Measurements from ENCODE around the gene FAM222A. TPM values are rescaled to one million over a fixed set of nuclear protein-coding genes. Genes with fewer than 3 reads are reported as not detected.

Gene FAM222A
- polyA plus RNA-seq, 3 donors = 0.09 TPM; not detected in 2

DNA sequence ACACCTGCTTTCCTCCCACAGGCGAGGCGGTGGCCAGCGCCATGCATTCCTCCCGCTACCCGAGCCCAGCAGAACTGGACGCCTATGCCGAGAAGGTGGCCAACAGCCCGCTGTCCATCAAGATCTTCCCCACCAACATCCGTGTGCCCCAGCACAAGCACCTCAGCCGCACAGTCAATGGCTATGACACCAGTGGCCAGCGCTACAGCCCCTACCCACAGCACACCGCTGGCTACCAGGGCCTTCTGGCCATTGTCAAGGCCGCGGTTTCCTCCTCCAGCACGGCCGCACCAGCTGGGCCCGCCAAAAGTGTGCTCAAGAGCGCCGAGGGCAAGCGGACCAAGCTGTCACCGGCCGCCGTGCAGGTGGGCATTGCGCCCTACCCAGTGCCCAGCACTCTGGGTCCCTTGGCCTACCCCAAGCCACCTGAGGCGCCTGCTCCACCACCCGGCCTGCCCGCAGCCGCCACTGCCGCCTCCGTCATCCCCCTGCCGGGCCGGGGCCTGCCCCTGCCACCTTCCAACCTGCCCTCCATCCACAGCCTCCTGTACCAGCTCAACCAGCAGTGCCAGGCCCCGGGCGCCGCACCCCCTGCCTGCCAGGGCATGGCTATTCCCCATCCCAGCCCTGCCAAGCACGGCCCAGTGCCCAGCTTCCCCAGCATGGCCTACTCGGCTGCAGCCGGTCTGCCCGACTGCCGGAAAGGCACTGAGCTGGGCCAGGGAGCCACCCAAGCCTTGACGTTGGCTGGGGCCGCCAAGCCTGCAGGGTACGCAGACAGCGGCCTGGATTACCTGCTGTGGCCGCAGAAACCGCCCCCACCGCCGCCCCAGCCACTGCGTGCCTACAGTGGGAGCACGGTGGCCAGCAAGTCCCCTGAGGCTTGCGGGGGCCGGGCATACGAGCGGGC is 54.6 kb downstream of the FAM222A start:
- no peak overlapping the region for H3K4me3 Mint-ChIP-seq
- peaks cover 4% of the 10 kb centered on the region for H3K4me1 Mint-ChIP-seq
- Histone ChIP-seq H3K4me1 (ENCODE audit: control insufficient read depth in 1 of 2, insufficient read depth in 2 of 2, low read length in 2 of 2) (no peaks in the 10 kb centered on the region), H3K79me2 (ENCODE audit: insufficient read depth, low read length) (no peaks in the 10 kb centered on the region), H4K20me1 (ENCODE audit: insufficient read depth, low read length) (no peaks in the 10 kb centered on the region), H3K36me3 (replicated peaks in 1 of 2; ENCODE audit: control insufficient read depth in 1 of 2, insufficient read depth in 2 of 2, low read length in 2 of 2) (no peaks in the 10 kb centered on the region), H3K4me3 (replicated peaks in 1 of 3; ENCODE audit: low read depth in 2 of 3, low read length in 3 of 3) (no peak overlapping the region), H3K9me3 (replicated peaks in 1 of 2; ENCODE audit: control insufficient read depth in 1 of 2, insufficient read depth in 1 of 2, low read length in 2 of 2) (peaks cover 7 to 10% of the 10 kb centered on the region in 2 donors), H3K27me3 (ENCODE audit: control insufficient read depth in 2 of 2, insufficient read depth in 2 of 2, low read length in 2 of 2) (no peaks in the 10 kb centered on the region), H2AFZ (ENCODE audit: insufficient read depth, low read depth, low read length, poor library complexity, severe bottlenecking) (no peak overlapping the region), H3K4me2 (replicated peaks; ENCODE audit: extremely low read depth, low read length, poor library complexity, severe bottlenecking) (no peak overlapping the region), H3K9ac (ENCODE audit: insufficient read depth, low read length, poor library complexity, severe bottlenecking) (no peak overlapping the region), H3K27ac (ENCODE audit: low read depth in 1 of 2, low read length in 2 of 2) (no peak overlapping the region)
- peaks cover 3 to 14% (median 10%) of the 10 kb centered on the region in 7 donors for H3K9me3 Mint-ChIP-seq
- DNase-seq = no peak
- H3K27ac Mint-ChIP-seq = no peak overlapping the region
- H3K27me3 Mint-ChIP-seq (ENCODE audit: low read depth in 3 of 3) = peaks cover 0 to 5% (median 2%) of the 10 kb centered on the region in 3 donors
- 97% methylated on average over 50 of the region's 54 CpGs for WGBS (ENCODE audit: insufficient coverage)
- H3K36me3 Mint-ChIP-seq = peaks cover 0 to 6% of the 10 kb centered on the region in 2 donors
- intact Hi-C loops (cut with micrococcal nuclease) = no loop called here
- TF ChIP-seq, protein P1, sequence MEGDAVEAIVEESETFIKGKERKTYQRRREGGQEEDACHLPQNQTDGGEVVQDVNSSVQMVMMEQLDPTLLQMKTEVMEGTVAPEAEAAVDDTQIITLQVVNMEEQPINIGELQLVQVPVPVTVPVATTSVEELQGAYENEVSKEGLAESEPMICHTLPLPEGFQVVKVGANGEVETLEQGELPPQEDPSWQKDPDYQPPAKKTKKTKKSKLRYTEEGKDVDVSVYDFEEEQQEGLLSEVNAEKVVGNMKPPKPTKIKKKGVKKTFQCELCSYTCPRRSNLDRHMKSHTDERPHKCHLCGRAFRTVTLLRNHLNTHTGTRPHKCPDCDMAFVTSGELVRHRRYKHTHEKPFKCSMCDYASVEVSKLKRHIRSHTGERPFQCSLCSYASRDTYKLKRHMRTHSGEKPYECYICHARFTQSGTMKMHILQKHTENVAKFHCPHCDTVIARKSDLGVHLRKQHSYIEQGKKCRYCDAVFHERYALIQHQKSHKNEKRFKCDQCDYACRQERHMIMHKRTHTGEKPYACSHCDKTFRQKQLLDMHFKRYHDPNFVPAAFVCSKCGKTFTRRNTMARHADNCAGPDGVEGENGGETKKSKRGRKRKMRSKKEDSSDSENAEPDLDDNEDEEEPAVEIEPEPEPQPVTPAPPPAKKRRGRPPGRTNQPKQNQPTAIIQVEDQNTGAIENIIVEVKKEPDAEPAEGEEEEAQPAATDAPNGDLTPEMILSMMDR (IDR thresholded peaks at IDR 0.05) = no peak

DNA sequence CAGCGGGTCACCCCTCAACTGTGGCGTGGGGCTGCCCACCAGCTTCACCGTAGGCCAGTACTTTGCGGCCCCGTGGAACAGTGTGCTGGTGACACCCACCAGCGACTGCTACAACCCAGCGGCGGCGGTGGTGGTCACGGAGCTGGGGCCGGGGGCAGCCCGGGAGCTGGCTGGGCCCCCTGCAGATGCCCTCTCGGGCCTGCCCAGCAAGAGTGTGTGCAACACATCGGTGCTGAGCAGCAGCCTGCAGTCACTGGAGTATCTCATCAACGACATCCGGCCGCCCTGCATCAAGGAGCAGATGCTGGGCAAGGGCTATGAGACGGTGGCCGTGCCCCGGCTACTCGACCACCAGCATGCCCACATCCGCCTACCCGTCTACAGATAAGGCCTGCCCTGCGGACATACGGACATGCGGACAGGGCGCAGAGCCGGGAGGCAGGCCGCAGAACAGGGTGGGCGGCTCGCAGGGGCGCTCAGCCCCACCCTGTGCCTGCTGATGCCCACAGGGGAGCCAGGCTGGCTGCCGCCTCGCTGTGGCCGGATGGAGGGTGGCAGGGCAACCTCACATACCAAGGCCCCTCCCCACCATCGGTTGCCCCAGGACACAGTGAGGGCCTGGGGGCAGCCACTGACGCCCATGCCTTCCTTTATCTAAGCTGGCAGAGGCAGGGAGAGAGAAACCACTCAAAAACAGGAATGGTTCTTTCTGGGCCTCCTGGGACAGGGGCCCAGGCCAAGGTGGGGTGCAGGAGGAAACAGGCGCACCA is 55.5 kb downstream of the FAM222A start:
- Histone ChIP-seq H3K4me2 (replicated peaks; ENCODE audit: extremely low read depth, low read length, poor library complexity, severe bottlenecking) (no peak overlapping the region), H3K9me3 (replicated peaks in 1 of 2; ENCODE audit: control insufficient read depth in 1 of 2, insufficient read depth in 1 of 2, low read length in 2 of 2) (peaks cover 0 to 1% of the 10 kb centered on the region in 2 donors), H2AFZ (ENCODE audit: insufficient read depth, low read depth, low read length, poor library complexity, severe bottlenecking) (no peak overlapping the region), H3K27me3 (ENCODE audit: control insufficient read depth in 2 of 2, insufficient read depth in 2 of 2, low read length in 2 of 2) (no peaks in the 10 kb centered on the region), H3K9ac (ENCODE audit: insufficient read depth, low read length, poor library complexity, severe bottlenecking) (no peak overlapping the region), H3K36me3 (replicated peaks in 1 of 2; ENCODE audit: control insufficient read depth in 1 of 2, insufficient read depth in 2 of 2, low read length in 2 of 2) (no peaks in the 10 kb centered on the region), H4K20me1 (ENCODE audit: insufficient read depth, low read length) (no peaks in the 10 kb centered on the region), H3K27ac (ENCODE audit: low read depth in 1 of 2, low read length in 2 of 2) (no peak overlapping the region), H3K4me1 (ENCODE audit: control insufficient read depth in 1 of 2, insufficient read depth in 2 of 2, low read length in 2 of 2) (no peaks in the 10 kb centered on the region), H3K4me3 (replicated peaks in 1 of 3; ENCODE audit: low read depth in 2 of 3, low read length in 3 of 3) (no peak overlapping the region), H3K79me2 (ENCODE audit: insufficient read depth, low read length) (no peaks in the 10 kb centered on the region)
- H3K27me3 Mint-ChIP-seq (ENCODE audit: low read depth in 3 of 3) = peaks cover 2 to 5% (median 3%) of the 10 kb centered on the region in 3 donors
- no peaks in the 10 kb centered on the region for H3K36me3 Mint-ChIP-seq
- intact Hi-C loops (cut with micrococcal nuclease) = no loop called here
- H3K4me3 Mint-ChIP-seq = no peak overlapping the region
- TF ChIP-seq, protein P1 (IDR thresholded peaks at IDR 0.05) = no peak
- no peak for DNase-seq
- peaks cover 7% of the 10 kb centered on the region for H3K4me1 Mint-ChIP-seq
- no peak overlapping the region for H3K27ac Mint-ChIP-seq
- WGBS (ENCODE audit: insufficient coverage) = 98% methylated on average over 35 of the region's 38 CpGs
- peaks cover 0 to 6% (median 1%) of the 10 kb centered on the region in 7 donors for H3K9me3 Mint-ChIP-seq
